ENCODE results near the gene GIT2.
"Not testable (repeated sequence)": the region's sequence is repeated elsewhere in the genome, so short reads cannot be mapped to it uniquely, and the experiment has no call there.

- not testable (repeated sequence) for TF ChIP-seq POLR2A, CTCF (IDR thresholded peaks at IDR 0.05)
These were observed 66.8 kb downstream of the GIT2 start for GRCh38 chr12:109929326-109929725.

All from adrenal gland (tissue), 5 donors.